Neural progenitor cell (in vitro differentiated cells): ENCODE results near the gene TMEM45A.

Source experiments
- EZH2phosphoT487 ChIP-seq: fragments of 200-600 bp; sonication (generic); IDR thresholded peaks from 2 replicates; pipeline ENCODE4 v1.6.1; 2017; ENCODE audit warnings: antibody characterized with exemption
- TF ChIP-seq, protein P1 (sequence below): fragments of 200-600 bp; sonication (generic); IDR thresholded peaks from 2 replicates; pipeline ENCODE4 v1.5.1; 2017; ENCODE audit warnings: antibody characterized with exemption, mild to moderate bottlenecking

DNA sequence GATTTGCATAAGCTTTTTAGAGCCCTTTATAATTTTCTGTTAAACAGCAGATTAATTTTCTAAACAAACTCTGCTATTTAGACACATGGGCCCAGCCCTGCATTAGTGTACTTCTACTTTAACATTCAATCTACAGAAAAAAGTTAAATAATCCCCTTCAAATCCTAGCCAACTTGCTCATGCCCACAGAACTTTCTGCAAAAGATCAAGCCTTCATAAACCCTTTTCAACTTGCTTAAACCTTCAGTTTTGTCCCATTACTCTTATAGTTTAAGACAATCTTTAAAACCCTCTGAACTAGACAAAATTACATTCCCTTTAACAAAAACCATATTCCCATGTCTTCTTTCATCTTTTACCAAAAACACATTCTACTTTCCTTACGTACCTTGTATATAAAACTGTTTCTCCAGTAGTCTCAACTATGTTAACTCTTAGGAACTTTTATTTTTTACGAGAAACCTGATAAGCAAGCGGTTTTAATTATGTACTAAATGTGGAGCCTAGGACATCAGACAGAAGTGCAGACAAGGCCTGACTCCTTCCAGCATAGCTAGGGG is 91.8 kb downstream of the TMEM45A start:
- TF ChIP-seq, protein P1, sequence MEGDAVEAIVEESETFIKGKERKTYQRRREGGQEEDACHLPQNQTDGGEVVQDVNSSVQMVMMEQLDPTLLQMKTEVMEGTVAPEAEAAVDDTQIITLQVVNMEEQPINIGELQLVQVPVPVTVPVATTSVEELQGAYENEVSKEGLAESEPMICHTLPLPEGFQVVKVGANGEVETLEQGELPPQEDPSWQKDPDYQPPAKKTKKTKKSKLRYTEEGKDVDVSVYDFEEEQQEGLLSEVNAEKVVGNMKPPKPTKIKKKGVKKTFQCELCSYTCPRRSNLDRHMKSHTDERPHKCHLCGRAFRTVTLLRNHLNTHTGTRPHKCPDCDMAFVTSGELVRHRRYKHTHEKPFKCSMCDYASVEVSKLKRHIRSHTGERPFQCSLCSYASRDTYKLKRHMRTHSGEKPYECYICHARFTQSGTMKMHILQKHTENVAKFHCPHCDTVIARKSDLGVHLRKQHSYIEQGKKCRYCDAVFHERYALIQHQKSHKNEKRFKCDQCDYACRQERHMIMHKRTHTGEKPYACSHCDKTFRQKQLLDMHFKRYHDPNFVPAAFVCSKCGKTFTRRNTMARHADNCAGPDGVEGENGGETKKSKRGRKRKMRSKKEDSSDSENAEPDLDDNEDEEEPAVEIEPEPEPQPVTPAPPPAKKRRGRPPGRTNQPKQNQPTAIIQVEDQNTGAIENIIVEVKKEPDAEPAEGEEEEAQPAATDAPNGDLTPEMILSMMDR: no peak
- no peak for TF ChIP-seq EZH2phosphoT487
